GF-D8 (cell line): Measurements from ENCODE around the gene XDH.

Experiments used
- DNase-seq: peaks from one replicate; lab custom pipeline; 2025; lab: John Stamatoyannopoulos, UW

The XDH gene

DNA sequence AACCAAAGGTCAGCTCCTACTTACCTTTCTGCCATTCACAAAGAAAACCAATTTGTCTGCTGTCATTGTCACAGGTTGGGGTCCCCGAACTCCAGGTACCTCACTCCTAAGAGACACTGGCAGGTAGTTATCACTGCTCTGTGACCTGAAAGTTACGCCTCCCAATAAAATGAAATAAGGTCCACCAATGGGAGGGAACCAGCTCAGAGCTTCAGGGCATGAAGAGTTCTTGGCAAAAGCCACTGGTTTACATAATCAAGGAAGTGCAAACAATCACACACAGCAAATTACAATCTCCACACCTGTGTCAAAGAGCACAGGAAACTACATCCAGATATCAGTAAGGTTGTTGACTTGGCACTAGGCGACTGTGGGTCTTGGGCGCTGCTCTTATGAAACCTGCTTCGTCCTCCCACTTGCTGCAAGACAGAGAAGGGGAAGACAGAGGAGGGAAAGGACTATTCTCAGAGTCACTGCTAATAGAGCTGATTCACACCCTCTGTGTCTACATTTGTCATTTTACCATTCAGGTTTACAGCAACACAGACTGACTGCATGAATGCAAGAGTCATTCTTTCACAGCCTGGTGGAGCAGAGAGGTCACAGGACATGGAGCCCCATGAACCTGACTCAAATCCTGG, at the start of gene XDH:
Gene XDH (minus strand): TSS at position 142 of the 641 bp plus-strand sequence. CDS start 76 bp downstream, at position 66.
- no peak for DNase-seq

- DNase-seq, result no peak
Measured at GRCh38 chr2:31457651-31458050, 43.1 kb upstream of the XDH start.

DNA sequence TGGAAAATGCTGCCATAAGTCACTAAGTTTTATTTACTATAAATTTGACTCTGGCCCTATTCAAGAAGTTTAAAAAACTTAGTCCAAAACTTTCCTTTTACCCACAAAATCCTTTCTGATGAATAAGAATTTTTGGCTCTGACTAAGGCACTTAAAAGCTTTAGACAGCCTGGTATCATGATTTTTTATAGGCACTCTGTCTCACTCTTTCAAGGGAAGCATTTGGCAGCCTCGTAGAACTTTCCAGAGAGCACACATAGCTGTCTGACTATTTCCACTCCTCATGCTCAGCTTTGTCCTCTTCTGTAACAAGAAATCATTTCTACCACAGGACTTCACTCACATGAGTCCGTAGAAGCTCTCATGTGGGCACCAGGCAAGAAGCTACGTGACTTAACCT, 32.3 kb upstream of the XDH start:
- no peak for DNase-seq

- no peak for DNase-seq
Measured at GRCh38 chr2:31442376-31442775, 27.8 kb upstream of the XDH start.

- DNase-seq, result no peak
Measured at GRCh38 chr2:31440764-31441163, 26.2 kb upstream of the XDH start.

- DNase-seq, result no peak
Measured at GRCh38 chr2:31434911-31435310, 20.4 kb upstream of the XDH start.

DNA sequence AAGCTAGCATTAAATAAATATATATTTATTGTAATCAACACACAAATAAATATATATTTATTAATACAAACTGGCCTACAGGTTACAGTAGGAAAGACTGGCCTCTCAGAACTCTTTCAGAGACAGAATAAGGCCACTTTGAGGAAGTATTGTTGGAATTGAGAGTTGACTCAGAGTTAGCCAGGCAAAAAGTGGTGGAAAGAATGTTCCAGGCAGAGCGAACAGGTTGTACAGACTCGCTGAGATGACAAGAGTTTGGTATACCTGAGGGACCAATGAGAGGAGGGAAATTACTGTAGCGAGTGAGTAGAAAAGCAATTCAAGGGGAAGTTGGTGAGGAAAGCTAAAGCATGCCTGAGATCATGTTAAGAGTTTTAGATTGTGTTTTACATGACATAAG, 19.0 kb upstream of the XDH start:
- no peak for DNase-seq

DNA sequence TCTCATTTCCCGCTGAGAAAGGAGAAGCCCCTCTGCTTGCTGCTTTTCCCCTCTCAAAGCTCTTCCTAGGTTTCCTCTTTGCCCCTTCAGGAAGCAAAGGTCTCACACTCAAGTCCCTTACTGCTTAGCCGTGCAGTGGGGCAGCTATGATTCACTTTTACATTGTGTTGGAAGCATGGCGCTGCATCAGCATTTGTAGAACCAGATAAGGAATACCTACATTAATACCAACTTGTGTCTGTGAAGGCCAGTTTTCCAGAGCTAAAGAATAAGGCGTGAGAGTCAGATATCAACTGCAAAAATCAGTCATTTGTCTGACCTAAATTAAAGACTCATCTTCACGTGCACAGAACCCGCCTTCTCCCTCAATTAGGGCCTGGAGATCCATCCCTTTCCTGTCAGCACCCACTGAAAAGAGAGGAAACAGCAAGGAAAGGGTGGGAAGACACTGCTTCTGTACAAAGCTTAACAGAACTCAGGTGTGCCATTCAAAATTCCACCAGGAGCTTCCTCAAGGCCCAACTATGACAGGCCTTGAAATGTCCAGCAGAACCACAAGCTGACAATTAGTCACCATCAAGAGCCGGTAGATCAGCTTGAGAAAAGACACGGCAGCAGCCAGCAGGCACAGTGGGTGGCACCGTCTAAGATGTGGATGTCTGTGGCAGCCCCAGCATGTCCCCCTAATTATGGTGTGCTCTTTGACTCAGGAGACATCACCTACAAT, 16.1 kb upstream of the XDH start:
- no peak for DNase-seq

DNA sequence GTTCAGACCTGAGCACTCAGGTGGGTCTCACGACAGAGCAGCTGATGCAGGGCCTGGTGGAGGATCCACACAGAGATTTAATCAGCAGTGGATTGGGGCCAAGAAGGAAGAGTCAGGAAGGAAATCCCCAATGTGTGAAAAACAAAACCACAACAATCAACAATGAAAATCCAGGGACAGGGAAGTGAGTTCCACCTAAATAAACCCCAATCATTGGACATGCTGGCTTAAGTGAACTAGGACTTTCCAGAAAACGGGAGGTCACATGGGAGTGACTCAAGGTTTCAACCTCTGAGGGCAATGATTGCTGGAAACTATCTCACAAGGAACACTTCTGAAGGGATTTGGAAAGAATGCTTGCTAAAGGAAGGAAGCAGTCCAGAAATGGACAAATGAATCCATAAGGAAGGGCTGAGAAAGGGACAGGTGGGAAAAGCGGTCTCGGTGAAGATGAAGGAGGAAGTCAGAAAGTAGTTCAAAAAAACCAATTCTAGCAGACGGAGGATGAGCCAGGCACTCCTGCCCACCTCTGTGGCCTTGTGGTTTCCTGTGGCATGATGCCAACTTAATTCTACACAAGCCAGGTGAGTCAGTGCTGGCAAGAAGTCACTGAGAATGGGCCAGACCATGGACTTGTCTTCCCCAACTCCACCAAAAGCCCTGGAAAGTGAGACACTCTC, 15.4 kb upstream of the XDH start:
- DNase-seq, result no peak

- no peak for DNase-seq
Measured at GRCh38 chr2:31429040-31429439, 14.5 kb upstream of the XDH start.

GRCh38 chr2:31428001-31428418, 13.5 kb upstream of the XDH start:
- DNase-seq, result no peak

DNA sequence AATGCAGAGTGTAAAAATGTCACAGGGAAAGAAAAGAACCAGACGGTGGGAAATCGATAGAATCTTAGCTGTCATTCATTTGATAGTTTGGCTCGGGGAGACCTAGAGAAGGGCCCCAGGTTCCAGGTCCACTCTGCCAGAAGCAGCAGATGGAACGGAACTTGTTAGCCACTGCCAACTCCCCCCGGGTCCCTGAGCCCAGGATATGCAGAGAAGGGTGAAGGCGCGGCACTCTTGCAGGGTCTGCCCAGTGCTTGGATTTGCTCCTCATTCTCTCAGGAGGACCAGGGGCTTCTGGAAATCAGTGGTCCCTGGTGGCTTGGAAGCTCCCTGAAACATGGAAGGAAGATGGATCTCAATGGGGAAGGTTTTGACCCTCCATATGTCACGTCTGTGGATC, 11.6 kb upstream of the XDH start:
- DNase-seq, result no peak

GRCh38 chr2:31421634-31422033, 7.1 kb upstream of the XDH start:
- no peak for DNase-seq

GRCh38 chr2:31420936-31421335, 6.4 kb upstream of the XDH start:
- no peak for DNase-seq

DNA sequence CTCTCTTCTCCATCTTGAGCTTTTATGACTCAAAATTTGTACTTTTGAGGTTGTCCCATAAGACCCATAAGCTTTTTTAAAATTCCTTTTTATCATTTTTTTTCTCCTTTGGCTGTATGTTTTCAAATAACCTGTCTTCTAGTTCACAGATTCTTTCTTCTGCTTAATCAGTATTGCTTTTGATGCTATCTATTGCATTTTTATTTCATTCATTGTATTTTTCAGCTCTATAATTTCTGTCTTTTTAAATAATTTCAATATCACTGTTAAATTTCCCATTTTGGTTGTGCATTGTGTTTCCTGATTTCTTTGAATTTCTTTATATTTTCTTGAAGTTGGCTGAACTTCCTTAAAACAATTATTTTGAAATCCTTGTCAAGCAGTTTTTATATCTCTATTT, 4.8 kb upstream of the XDH start:
- DNase-seq, result no peak

GRCh38 chr2:31415421-31415820, 879 bp upstream of the XDH start:
- DNase-seq, result no peak

- no peak for DNase-seq
Measured at GRCh38 chr2:31413862-31414550, 536 bp downstream of the XDH start.

- no peak for DNase-seq
Measured at GRCh38 chr2:31413025-31413424, 1.5 kb downstream of the XDH start.

GRCh38 chr2:31411771-31412170, 2.8 kb downstream of the XDH start:
- no peak for DNase-seq

DNA sequence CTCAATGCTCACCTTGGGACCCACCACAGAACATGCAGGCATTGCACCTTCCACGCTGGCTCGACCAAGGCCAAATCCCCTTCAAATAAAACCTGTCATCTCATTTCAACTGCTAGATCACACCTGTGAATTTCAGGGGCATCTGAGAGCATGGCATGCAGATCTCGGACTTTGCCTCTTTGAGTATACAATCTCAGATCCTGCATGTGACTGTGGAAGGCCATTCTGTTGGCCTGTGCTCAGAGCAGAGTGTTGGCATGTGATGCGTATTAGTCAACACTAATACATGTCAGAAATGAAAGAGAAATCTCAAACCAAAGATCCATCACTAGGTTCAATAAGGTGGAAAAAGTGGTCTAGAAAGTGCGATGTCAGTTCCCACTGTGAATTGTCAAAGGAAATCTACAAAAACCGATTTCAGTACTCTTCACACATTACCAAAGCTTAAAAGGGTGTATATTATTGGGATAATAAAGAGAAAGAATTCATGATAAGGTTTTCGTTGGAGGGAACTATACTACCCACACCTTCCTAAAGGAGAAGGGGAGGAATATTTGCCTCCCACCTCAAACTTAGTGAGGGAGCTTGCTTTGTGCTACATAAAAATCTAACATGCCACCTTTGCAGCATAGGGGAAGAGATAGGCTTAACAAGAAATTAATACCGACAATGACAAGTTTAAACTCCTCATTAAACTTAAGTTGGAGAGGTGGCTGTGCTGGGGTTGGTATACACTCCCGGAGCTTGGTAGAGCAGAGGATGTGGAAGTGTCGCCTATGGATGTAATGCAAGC, 7.8 kb downstream of the XDH start:
- no peak for DNase-seq

GRCh38 chr2:31404827-31405226, 9.7 kb downstream of the XDH start:
- no peak for DNase-seq

GRCh38 chr2:31404302-31404701, 10.2 kb downstream of the XDH start:
- no peak for DNase-seq
